ENCODE measurements around the gene CLIP4.

GRCh38 chr2:29202819-29203495 lies 87.7 kb downstream of the CLIP4 start:
- TF ChIP-seq CTCF (IDR thresholded peaks at IDR 0.05) (no peak), POLR2A (IDR thresholded peaks at IDR 0.05) (no peak), POLR2AphosphoS5 (IDR thresholded peaks at IDR 0.05) (no peak), EP300 (IDR thresholded peaks at IDR 0.05; ENCODE audit: low read depth) (no peak)

Data from transverse colon (tissue), 4 donors.